ENCODE results near the gene RABGGTA. TPM values are rescaled to one million over a fixed set of nuclear protein-coding genes. Genes with fewer than 3 reads are reported as not detected.

The RABGGTA gene
- total RNA-seq, 1 experiment from 2014 or later = 25.6 TPM

DNA sequence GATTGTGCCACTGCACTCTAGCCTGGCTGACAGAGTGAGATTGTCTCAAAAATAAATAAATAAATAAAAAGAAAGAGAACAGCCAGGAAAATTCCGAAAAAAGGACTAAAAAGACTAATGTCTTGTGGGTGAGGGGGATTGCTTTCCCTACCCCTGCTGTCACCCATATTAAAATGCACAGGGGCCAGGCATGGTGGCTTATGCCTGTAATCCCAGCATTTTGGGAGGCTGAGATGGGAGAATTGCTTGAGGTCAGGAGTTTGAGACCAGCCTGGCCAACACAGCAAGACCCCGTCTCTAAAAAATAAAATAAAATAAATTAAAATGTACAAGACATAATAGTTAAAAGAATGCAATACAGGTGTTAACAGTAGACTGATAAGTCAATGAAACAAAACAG, 22.1 kb upstream of the RABGGTA start:
- peaks cover 7 to 48% (median 17%) of the 10 kb centered on the region in 3 experiments for H3K36me3 Mint-ChIP-seq (ENCODE audit: insufficient read depth in 1 of 3, low read depth in 3 of 3)
- Histone ChIP-seq H2BK15ac (ENCODE audit: low read depth, low read length) (no peak overlapping the region), H3K79me2 (ENCODE audit: insufficient read depth, low read length) (no peaks in the 10 kb centered on the region), H4K20me1 (ENCODE audit: control insufficient read depth, insufficient read depth, insufficient read length) (no peaks in the 10 kb centered on the region), H3K27ac (ENCODE audit: insufficient read length, low read depth, low read length) (no peak overlapping the region), H3K23me2 (ENCODE audit: insufficient read length, low read depth, low read length, poor library complexity, severe bottlenecking) (no peaks in the 10 kb centered on the region), H2AK5ac (ENCODE audit: insufficient read length, low read length) (no peak overlapping the region), H3K4me2 (ENCODE audit: insufficient read depth, insufficient read length, low read length) (no peak overlapping the region), H4K8ac (replicated peaks; ENCODE audit: insufficient read length, low read depth, low read length) (no peak overlapping the region), H3K18ac (ENCODE audit: insufficient read length, low read depth, low read length) (no peak overlapping the region), H4K91ac (ENCODE audit: insufficient read length, low read depth, low read length) (no peak overlapping the region), H2BK5ac (ENCODE audit: insufficient read length, low read length) (no peak overlapping the region), H2BK20ac (ENCODE audit: low read depth, low read length, poor library complexity, severe bottlenecking) (no peak overlapping the region), H3K23ac (ENCODE audit: insufficient read length, low read depth, low read length) (no peak overlapping the region), H3K9ac (ENCODE audit: extremely low read depth, insufficient read length, low read length) (no peak overlapping the region), H3K4ac (ENCODE audit: low read depth, low read length) (no peak overlapping the region), H4K5ac (ENCODE audit: insufficient read length, low read depth, low read length) (no peak overlapping the region), H2AFZ (ENCODE audit: low read length) (no peak overlapping the region), H3K27me3 (ENCODE audit: insufficient read depth, low read length) (no peaks in the 10 kb centered on the region), H3K9me3 (ENCODE audit: control insufficient read depth, low read depth, low read length) (no peaks in the 10 kb centered on the region), H3K14ac (ENCODE audit: insufficient read depth, low read length) (no peak overlapping the region), H3K56ac (ENCODE audit: insufficient read length, low read depth, low read length) (no peak overlapping the region), H3T11ph (ENCODE audit: low read length) (no peak overlapping the region), H2BK120ac (ENCODE audit: low read depth, low read length, poor library complexity, severe bottlenecking) (no peak overlapping the region), H3K79me1 (ENCODE audit: insufficient read depth, low read depth, low read length, poor library complexity, severe bottlenecking) (no peaks in the 10 kb centered on the region), H2BK12ac (ENCODE audit: insufficient read length, low read depth, low read length) (no peak overlapping the region), H3K4me1 (ENCODE audit: insufficient read depth, low read length) (no peaks in the 10 kb centered on the region)
- peaks cover 8 to 10% of the 10 kb centered on the region in 2 experiments for H3K4me1 Mint-ChIP-seq
- H3K4me3 Mint-ChIP-seq = no peak overlapping the region
- no peak for DNase-seq
- H3K27ac Mint-ChIP-seq = no peak overlapping the region
- no peak for TF ChIP-seq CTCF (conservative IDR thresholded peaks at IDR 0.05)
- no peaks in the 10 kb centered on the region; a peak in 1 of 5 replicates for H3K9me3 Mint-ChIP-seq
- no CpG with 5 or more reads among the region's 2 CpGs for WGBS (ENCODE audit: extremely low coverage, insufficient read length, low lambda C conversion rate)
- no peaks in the 10 kb centered on the region for H3K27me3 Mint-ChIP-seq (ENCODE audit: low read depth)

All from H9 (cell line).